Measurements from ENCODE around the gene TAF15.

DNA sequence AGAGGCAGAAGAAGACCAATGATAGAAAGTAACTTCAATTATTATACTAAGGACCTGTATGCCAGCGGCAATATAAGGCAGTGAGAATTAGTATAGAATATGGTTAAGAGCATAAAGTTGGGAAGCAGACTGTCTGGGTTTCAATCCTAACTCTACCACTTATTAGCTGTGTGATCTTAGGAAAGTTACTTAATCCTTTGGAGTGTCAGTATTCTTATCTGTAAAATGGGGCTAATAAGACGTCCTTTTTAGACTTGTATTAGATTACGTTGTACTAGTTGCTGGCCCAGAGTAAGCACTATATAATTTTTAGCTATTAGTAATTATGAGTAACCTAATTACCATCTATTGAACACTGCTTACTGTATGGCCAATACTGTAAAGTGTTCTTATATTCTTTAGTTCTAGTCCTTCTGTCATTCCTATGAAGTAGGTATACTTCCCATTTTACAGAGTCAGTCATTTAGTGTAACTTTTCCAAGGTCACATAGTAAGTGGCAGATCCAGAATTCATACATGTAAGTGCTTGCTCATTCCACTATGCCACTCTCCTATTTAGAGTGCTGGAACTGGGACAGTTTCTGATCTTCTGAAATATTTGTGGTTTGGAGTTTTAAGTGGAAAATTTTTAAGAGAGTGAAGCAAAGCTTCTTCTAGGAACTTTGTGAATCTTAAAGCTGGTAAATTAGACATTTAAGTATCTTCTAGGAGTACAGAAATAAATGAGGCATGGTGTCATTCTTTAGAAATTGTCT lies 36.9 kb downstream of the TAF15 start:
- no peak for TF ChIP-seq CTCF (conservative IDR thresholded peaks at IDR 0.05; ENCODE audit: low read length)
- no peak for TF ChIP-seq EZH2phosphoT487 (IDR thresholded peaks at IDR 0.05; ENCODE audit: borderline replicate concordance)

Measured in Loucy (cell line).